HG02852 (cell line): Measurements from ENCODE around the gene FMN2.

ENCODE experiments used
- ATAC-seq: cut with Tn5 transposase; IDR thresholded peaks from one replicate; pipeline ENCODE4 v1.9.1; 2021; ENCODE audit warnings: mild to moderate bottlenecking, moderate library complexity; ENCODE audit not compliant: unreplicated experiment

Gene FMN2

DNA sequence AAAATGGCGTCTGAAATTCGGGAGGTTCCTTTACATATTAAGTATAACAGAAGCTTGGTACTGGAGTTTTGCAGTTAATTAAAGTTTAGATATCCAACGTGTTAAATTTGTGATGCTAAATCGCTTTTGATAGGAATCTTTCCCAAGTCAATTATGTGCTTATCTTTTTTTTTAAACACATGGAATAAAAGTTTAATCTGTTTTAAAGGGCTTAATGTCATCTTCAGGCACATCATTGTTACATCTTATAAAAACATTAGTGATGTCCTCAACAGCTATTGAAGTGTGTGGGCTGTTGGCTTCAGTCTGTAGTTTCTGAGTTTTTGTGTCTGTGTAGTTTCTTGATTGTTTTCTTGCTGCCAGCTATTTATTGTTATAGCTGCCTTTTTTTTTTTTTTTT is 5.3 kb downstream of the FMN2 start:
- ATAC-seq, result no peak

DNA sequence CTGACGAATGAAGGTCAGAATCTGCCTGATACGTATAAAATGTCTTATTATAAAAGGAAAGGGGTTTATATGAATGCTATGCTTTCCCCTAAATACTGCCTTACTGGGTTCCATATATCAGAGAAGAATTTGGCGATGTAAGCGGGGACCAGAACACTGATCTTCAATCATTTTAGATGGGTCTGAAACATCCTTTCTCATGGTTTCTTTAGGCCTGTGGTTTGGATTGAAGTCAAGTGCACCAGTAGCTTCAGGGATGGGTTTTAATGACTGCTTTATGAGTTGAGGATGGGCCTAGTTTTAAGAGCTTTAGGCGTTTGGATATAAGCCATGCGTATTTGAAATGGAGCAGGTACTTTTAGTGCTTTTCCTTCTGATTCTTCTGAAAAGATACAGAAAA is 6.9 kb downstream of the FMN2 start:
- ATAC-seq, result no peak

DNA sequence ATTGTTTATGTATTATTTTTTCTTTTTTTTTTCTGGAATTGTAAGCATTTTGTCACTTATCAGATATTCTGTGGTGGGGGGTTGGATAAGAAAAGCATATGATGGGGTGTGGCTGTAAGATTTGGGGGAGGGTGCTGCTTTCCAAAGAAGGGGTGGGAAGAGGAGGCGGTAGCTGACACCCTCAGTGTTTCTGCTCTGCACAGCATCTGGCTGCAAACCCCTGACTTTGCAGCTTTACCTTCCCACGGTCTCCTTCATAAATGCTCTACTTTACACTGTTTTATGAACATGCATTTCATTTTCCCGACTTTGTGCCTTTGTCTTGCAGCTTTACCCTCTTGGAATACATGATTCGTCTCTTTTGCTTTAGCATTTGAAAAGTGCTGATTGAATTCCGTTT is 7.6 kb downstream of the FMN2 start:
- ATAC-seq, result no peak

DNA sequence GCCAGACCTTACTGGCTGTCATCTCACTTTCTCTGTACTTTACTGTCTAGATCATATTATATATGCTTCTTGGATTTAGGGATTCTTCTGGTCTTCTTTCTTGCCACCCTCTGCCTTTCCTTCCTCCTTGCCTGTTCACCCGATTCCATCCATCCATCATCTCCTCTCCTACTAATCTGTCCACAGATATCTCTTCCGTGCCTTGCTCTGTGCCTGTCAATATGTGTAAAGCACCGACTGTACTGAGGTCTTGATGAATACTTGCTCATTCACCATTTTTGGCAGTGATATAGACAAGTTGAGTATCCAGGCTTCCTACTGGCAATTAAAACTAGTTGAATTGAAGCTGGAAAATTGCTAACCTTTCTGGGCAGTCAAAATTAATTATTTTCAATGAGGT is 8.1 kb downstream of the FMN2 start:
- no peak for ATAC-seq

DNA sequence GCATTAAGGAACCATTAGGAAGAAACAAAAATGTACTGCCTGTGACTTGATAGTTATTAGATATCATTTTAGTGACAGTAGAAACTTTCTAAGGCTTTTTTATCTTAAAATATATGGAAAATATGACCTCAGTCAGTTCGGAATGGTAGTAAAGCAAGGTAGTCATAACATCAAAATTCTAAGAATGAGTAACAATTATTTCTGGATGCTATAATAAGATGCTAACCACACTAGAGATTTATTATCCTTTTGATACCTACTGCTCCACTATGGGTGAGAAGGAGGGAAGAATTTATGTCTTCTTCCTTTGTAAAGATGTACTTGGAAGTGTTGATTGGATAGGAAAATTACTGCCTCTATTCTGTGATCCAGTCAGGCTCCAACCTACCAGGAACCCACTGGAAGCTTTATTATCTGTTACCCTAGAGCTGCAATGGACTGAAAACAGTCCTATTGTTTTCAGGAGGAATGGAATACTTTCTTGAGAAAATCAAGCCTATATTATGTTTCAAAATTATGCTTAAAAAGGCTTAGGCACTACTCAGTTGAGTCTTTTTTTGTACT is 8.8 kb downstream of the FMN2 start:
- ATAC-seq, result no peak

DNA sequence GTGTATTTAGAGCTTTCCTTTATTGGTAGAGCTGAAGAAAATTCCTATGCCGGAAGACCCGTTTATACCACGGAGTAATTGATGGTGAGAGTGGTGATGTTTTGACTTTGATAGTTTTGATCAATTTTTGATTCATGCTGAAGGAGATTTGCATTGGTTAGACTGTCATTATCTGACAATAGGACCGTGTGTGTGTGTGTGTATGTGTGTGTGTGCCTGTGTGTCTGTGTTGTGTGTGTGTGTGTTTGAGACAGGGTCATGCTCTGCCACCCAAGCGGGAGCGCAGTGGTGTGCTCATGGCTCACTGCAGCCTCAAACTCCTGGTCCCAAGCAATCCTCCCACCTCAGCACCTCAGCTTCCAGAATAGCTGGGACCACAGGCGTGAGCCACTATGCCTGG is 9.6 kb downstream of the FMN2 start:
- ATAC-seq, result no peak

DNA sequence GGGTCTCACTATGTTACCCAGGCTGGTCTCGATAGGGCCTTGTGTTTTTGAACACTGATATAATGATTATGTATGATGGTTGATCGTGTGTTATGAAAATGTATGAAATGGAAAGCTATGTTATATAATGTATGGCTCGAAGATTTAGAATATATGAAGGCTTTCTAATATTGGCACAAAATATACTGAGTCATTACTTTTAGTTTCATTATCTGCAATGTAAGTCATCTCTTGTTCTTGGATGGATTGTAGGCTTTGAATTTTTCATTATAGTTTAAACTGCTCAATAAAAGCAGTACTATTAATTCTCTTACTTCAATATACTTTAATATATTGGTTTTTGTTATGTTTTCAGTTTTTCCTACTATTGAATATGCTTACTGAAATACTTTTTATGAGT is 10.1 kb downstream of the FMN2 start:
- ATAC-seq, result no peak

DNA sequence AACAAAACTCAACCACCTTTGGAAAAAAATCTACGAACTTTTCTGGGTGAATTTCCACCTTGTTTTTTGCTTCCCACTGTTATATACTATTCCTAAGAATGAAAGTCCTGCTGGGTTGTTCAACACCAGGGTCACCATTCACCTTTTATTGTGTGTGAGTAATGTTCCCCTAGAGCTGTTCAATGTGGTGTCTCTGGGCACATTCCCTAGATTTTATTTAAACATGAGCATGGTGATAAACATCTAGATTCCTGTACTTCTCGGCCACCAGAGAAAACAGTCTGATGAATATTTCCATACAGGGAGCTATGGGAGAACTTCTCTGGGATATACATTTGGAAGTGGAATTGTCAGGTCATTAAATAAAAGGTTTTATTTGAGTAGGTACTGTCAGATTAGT is 13.0 kb downstream of the FMN2 start:
- no peak for ATAC-seq

DNA sequence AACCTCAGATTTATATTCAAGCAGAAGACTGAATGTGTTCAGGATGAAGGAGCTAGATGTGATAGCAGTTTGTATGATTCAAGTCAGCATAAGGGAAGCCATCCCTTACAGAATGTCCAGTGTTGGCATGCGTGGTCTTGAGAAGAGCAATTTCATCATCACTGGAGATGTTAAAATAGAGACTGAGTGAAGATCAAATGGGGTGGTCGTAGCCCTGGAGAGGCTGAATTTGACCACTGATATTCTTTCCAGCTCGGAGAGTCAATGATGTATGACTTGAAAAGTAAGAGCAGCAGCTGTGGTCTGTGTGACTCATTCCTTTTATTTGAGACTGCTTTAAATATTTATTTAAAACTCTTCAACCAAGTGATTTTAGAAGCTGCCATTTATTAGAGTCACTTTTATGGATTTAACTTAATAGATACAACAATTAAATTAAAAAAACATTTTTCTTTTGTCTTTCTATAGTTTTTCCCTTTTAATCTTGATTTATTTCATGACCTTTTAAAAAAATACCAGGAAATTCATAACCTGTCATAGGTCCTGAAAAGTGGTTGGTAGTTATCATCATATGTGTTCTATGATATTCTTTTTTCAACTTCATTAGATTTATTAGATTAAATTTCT is 15.5 kb downstream of the FMN2 start:
- no peak for ATAC-seq

DNA sequence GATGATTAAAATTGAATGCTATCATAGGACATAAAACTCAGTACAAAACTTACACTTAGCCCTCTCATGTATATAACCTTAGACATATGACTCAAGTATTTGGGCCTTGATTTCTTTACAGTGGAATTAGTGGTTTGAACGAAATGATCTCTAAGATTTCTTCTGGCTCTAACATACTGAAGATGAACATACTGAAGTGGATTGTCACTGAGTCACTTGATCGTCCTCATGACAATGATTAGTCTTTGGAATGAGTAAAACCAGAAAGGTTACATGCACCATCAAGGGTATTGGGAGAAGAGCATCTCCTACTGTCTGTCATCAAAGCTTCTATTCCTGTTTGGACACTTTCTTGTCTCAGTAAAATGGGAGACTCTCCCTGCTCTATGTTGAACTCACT is 17.4 kb downstream of the FMN2 start:
- ATAC-seq, result no peak

DNA sequence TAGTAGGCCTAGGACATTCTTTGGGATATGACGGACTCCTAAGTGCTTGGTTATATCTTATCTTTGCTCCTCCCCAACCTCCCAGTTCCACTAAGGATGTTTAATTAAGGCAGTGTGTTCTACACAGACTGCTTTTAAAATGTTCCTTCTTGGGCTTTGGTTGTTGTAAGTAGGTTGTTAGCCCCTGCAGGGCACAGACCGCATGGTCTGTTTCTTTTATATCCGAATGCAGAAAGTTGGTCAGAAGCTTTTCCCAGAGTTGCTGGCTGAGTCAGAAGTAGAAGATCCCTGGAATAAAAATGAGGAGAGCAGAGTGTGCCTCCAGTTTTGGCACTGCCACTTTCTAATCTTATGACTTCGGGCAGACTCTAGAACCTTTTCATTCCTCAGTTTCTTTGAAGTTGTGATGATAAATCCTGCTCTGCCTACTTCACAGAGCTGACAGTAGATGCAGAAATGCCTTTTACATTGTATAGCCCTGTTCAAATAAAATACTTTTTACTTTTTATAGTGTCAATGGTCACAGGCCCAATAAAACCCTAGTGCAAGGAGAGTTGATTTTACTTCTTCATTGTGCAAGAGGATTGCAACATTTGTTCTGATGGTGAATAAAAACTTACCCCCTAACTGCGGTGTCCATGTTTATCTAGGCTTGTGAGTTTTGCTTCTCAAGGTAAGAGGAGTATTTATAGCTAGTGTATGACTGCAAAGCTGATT is 18.4 kb downstream of the FMN2 start:
- no peak for ATAC-seq

DNA sequence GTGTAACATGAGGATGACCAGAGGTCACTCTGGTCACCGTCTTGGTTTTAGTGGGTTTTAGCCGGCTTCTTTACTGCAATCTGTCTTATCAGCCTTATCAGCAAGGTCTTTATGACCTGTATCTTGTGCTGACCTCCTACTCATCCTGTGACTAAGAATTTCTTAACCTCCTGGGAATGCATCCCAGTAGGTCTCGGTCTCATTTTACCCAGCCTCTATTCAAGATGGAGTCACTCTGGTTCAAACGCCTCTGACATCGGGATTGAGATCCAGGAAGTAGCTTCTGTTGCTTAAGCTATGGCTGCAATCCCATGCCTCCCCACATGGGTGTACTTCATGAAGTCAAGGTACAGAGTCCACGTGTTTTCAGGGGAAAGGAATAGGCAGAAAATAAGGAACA is 19.9 kb downstream of the FMN2 start:
- no peak for ATAC-seq

DNA sequence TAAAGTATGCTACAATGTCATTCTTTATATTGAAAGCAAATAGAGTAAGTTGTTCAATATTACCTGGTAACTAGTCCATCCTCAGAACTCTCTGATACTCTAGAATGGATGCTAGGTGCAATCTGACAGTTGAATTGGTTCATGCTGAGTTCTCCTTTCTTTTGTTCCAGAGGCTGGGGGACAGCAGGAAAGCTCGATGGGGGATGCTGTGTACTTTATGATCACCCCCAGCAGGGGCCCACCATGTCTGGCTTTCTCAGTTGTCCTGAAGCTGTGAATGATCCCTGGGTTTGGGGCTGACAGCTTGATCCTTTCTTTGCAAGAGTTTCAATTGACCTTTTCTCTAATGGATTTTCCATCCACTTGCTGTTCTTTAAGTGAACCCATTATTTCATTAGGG is 22.5 kb downstream of the FMN2 start:
- no peak for ATAC-seq

DNA sequence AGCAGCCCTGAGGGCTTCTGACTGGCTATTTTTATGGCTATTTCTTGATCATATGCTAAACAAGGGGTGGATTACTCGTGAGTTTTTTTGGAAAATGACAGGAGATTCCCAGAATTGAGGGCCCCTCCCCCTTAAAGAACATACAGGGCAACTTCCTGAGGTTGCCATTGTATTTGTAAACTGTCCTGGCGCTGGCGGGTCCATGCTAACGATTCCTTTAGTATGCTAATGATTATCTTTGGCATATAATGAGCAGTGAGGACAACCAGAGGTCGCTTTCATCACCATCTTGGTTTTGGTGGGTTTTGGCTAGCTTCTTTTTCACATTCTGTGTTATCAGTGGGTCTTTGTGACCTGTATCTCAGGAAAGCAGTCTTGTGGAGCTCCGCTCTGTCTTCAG is 24.1 kb downstream of the FMN2 start:
- no peak for ATAC-seq

DNA sequence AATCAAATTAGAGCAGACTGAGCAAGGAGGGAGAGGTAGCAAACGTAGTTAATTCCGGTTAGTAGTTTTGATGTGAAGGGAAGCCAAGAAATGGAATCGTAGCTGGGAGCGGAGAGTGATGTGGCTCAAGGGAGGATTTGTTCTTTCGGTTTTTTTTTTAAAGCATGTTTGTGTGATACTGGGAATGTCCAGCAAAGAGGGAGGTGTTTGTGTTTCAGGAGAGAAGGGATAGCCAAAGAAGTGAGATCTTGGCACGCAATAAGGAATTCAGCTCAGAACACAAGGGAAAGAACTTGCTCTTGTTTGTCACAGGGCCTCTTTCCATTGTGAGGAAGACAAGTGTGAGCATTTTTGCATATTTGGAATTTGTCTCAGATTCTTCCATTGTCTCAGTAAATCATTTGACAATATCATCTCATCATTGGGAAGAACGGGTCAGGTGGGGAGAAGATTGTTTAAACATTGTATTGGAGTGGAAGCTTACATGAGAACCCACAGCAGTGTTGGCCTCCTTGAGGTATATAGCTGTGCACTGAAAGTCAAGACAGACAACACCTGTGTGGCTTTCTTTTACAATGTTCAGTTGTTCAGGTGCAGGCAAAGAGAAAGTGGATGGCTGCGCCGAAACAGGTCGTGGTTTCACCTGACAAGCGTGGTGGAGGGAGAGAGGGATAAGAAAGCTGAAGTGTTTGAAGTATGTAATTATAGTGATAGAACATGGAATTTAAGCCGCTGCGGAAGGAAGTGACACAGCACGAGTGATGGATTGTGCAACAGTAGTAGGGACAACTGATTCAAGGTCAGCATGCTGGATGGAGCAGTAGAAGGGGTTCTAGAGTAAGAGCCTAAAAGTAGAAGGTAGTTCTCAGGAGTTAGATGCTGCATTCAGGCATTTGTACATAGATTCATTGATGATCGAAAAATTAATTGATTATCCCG is 25.4 kb downstream of the FMN2 start:
- no peak for ATAC-seq

DNA sequence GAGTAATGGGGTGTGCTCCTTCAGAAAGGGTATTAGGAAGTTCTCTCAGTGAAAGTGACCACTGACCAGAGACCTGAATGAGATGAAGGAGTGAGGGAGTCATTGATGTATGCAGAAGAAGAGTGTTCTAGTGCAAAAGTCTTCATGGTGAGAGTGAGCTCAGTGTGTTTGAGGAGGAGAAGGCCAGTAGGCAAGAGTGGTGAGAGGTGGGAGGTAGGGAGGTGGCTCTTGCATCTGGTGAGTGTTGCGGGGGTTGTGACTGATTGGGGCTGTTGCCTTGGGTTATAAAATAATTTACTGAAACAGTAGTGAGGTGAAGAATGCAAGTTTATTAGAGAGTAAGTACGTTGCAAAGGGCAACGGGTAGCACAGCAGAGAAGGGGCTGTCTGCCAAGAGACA is 26.2 kb downstream of the FMN2 start:
- ATAC-seq, result no peak

DNA sequence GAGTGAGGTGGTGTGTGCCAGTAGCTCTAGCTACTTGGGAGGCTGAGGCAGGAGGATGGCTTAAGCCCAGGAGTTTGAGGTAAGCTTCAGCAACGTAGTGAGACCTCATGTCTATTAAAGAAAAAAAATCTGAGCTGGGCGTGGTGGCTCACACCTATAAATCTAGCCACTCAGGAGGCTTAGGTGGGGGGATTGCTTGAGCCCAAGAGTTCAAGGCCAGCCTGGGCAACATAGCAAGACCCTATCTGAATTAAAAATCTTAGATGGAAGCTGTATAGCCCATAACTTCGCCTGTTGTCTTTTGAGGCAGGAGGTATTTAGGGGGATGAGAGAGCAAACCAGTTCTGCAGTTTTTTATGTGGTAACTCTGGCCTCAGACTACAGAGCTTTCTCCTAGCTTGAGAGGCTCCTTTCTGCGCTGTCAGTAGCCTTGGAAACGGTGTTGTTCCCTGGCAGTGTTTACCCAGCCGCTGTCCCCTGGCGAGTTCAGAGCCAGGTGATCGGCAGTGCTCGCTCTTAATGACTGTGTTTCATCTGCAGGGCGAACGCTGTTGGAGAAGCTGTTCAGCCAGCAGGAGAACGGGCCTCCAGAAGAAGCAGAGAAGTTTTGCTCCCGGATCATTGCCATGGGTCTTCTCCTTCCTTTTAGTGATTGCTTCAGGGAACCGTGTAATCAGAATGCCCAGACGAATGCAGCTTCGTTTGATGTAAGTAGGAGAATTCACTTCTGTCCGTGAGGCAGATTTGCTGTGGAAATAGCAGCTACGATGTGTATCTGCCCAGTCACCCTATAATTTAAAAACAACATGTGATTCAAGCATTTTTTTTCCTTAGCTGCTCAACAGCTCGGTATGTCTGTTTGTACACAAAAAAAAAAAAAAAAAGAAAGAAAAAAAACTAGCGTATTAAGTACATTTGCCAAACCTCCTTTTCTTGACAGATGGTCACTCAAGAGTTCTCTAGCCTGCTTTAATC is 31.2 kb downstream of the FMN2 start:
- no peak for ATAC-seq

DNA sequence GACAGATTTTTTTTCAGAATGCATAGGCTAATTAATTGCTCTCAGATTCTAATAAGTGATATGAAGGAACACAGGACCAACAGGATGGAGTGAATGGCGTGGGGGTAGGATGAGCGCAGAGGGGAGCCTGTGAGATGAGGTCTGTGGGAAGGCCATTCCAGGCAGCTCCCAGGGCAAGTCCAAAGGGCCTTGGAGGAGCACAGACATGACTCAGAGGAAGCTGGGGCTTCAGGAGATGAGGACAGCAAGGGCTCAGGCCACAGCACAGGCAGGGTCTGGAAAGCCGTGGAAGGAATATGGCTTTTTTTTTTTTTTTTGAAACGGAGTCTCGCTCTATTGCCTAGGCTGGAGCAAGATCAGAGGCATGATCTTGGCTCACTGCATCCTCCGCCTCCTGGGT is 35.1 kb downstream of the FMN2 start:
- ATAC-seq, result no peak

DNA sequence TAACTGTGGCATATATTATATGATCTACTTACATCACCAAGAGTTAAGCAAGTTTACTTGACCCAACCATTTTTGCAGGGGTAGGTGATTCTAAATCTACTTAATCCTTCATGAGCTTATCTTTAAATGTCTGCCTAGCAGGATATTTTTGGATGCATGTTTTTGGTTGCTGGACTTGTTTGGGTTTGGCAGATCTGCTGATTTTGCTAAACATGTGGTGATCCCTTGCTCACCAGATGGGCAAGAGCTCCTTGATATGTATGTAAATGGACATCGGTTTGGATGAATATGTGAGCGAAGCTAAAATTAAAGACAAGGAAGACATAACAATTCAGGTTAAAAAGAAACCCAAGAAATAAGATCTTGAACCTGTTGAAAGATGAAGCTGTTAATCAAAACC is 36.7 kb downstream of the FMN2 start:
- no peak for ATAC-seq

DNA sequence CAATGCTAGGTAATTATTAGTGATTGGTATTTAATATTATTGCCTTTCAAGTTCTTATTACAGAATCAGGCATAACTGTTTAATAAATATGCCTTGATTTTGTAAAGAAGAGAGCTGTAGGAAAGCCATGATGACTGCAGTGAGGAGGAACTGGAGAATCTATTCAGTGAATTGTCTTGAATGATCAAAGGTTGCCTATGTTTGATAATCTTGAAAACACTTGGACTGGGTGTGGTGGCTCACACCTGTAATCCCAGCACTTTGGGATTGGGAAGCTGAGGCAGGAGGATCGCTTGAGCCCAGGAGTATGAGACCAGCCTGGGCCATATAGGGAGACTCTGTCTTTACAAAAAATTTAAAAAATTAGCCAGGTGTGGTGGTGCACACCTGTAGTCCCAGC is 42.4 kb downstream of the FMN2 start:
- ATAC-seq, result no peak
